OCI-LY3 (cell line): Measurements from ENCODE around the gene IFNA21.
"Not testable (repeated sequence)": the region's sequence is repeated elsewhere in the genome, so short reads cannot be mapped to it uniquely, and the experiment has no call there.

Experiments used
- H2AFZ ChIP-seq: fragments of 200-600, 300-600 bp; shearing (Covaris generic); 2 replicates; pipeline ENCODE4 v1.6.0; 2014; ENCODE audit warnings: antibody characterized with exemption, low read depth, low read length
- H3K27ac ChIP-seq: fragments of 200-600, 300-600 bp; sonication (generic); 2 replicates; pipeline ENCODE4 v1.5.1; 2014; ENCODE audit warnings: mild to moderate bottlenecking, low read length, moderate library complexity, mixed read lengths
- H3K27me3 ChIP-seq: fragments of 200-600, 300-600 bp; sonication (generic); 2 replicates; pipeline ENCODE4 v1.6.1; 2014; ENCODE audit warnings: low read depth, low read length, mixed read lengths
- H3K36me3 ChIP-seq: fragments of 200-600, 300-600 bp; sonication (generic); replicated peaks from 2 replicates; pipeline ENCODE3; 2014; ENCODE audit warnings: low read depth, low read length, mixed read lengths
- H3K4me1 ChIP-seq: fragments of 300-600, 200-600 bp; sonication (generic); 2 replicates; pipeline ENCODE4 v1.6.1; 2014; ENCODE audit warnings: low read length, mixed read lengths
- H3K4me2 ChIP-seq: fragments of 200-600, 300-600 bp; sonication (generic); 2 replicates; pipeline ENCODE4 v1.6.1; 2014; ENCODE audit warnings: low read length, mixed read lengths
- H3K4me3 ChIP-seq: fragments of 300-600, 200-600 bp; sonication (generic); 2 replicates; pipeline ENCODE4 v1.5.1; 2014; ENCODE audit warnings: antibody characterized with exemption, mild to moderate bottlenecking, low read length, moderate library complexity
- H3K79me2 ChIP-seq: fragments of 300-600, 200-600 bp; shearing (Covaris generic); 2 replicates; pipeline ENCODE4 v1.6.1; 2014; ENCODE audit warnings: mild to moderate bottlenecking, low read length, mixed read lengths
- H3K9ac ChIP-seq: fragments of 300-600, 200-600 bp; shearing (Covaris generic); 2 replicates; pipeline ENCODE4 v1.6.0; 2014; ENCODE audit warnings: mild to moderate bottlenecking, low read length, moderate library complexity
- H3K9me3 ChIP-seq: fragments of 200-600, 300-600 bp; shearing (Covaris generic); 2 replicates; pipeline ENCODE4 v1.6.1; 2014; ENCODE audit warnings: low read length, mixed read lengths; ENCODE audit not compliant: insufficient read depth
- H4K20me1 ChIP-seq: fragments of 200-600, 300-600 bp; sonication (generic); 2 replicates; pipeline ENCODE4 v1.6.1; 2016; ENCODE audit warnings: low read length, mixed read lengths; ENCODE audit not compliant: insufficient read depth
- EZH2phosphoT487 ChIP-seq: fragments of 200-600 bp; shearing (Covaris generic); IDR thresholded peaks from 2 replicates; pipeline ENCODE4 v1.6.1; 2018; ENCODE audit warnings: antibody characterized with exemption, mixed run types, low read depth
- TF ChIP-seq, protein P1 (sequence below): fragments of 200-600, 300-600 bp; sonication (generic); IDR thresholded peaks from 2 replicates; pipeline ENCODE4 v1.5.1; 2014; ENCODE audit warnings: antibody characterized with exemption, low read length, low read depth

IFNA21 gene

GRCh38 chr9:21182810-21183736 lies 16.6 kb upstream of the IFNA21 start:
- H3K4me2 ChIP-seq = peak overlapping the region; percentile 61

DNA sequence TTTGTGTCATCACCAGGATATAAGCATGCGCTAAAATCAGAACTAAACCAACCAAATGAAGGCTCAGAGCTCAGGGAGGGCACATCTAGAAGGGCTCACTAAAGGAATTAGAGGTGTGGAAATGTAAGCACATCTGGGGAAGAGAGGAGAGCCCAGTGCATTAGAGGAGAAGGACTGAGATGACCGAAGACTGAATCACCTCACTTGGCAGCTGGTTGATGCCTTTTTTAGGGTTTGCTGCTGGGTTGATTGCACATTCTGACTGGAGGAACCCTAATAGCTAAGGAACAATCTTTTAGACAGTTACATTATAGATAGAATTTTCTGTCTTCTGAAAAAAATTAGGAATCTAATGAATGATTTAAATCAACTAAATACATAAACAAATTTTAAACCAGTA lies 8.2 kb upstream of the IFNA21 start:
- Histone ChIP-seq H3K36me3 (no peaks in the 10 kb centered on the region), H3K27me3 (peaks cover 45% of the 10 kb centered on the region), H3K4me1 (no peaks in the 10 kb centered on the region), H3K27ac (no peak overlapping the region), H3K4me2 (no peak overlapping the region), H3K9ac (no peak overlapping the region), H2AFZ (no peak overlapping the region), H3K9me3 (no peaks in the 10 kb centered on the region), H3K79me2 (no peaks in the 10 kb centered on the region), H3K4me3 (no peak overlapping the region), H4K20me1 (no peaks in the 10 kb centered on the region)
- TF ChIP-seq, protein P1, sequence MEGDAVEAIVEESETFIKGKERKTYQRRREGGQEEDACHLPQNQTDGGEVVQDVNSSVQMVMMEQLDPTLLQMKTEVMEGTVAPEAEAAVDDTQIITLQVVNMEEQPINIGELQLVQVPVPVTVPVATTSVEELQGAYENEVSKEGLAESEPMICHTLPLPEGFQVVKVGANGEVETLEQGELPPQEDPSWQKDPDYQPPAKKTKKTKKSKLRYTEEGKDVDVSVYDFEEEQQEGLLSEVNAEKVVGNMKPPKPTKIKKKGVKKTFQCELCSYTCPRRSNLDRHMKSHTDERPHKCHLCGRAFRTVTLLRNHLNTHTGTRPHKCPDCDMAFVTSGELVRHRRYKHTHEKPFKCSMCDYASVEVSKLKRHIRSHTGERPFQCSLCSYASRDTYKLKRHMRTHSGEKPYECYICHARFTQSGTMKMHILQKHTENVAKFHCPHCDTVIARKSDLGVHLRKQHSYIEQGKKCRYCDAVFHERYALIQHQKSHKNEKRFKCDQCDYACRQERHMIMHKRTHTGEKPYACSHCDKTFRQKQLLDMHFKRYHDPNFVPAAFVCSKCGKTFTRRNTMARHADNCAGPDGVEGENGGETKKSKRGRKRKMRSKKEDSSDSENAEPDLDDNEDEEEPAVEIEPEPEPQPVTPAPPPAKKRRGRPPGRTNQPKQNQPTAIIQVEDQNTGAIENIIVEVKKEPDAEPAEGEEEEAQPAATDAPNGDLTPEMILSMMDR = no peak
- TF ChIP-seq EZH2phosphoT487 = no peak

More at GRCh38 chr9:21182810-21183736, 16.6 kb upstream of the IFNA21 start:
- peaks cover 19% of the 10 kb centered on the region for H3K4me1 ChIP-seq
- not testable (repeated sequence) for H3K9ac ChIP-seq, H3K36me3 ChIP-seq, H2AFZ ChIP-seq, H4K20me1 ChIP-seq, H3K27me3 ChIP-seq, H3K9me3 ChIP-seq, H3K79me2 ChIP-seq
- TF ChIP-seq, protein P1 = peak; percentile 78
- H3K4me3 ChIP-seq = peak overlapping the region; percentile 17; the same call in 1 of the 2 replicates
- H3K27ac ChIP-seq = peak overlapping the region; percentile 66

DNA sequence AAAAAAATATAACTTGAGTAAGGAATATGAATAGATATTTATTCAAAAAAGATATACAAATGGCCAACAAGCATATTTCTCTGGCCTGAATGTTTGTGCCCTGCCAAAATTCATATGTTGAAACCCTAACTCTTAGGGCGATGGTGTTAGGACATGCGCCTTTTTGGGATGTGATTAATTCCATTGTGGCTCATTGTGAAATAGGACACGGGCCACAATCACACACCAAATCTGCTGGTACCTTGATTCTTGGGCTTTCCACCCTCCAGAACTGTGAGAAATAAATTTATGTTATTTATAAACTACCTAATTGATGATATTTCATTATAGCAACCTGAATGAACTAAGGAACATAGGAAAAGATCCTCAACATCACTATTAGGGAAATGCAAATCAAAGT lies 5.7 kb upstream of the IFNA21 start:
- Histone ChIP-seq H3K9ac (no peak overlapping the region), H3K79me2 (no peaks in the 10 kb centered on the region), H3K27ac (no peak overlapping the region), H4K20me1 (no peaks in the 10 kb centered on the region), H2AFZ (no peak overlapping the region), H3K27me3 (peaks cover 33% of the 10 kb centered on the region), H3K4me1 (no peaks in the 10 kb centered on the region), H3K9me3 (no peaks in the 10 kb centered on the region), H3K4me3 (no peak overlapping the region), H3K36me3 (no peaks in the 10 kb centered on the region), H3K4me2 (no peak overlapping the region)
- no peak for TF ChIP-seq EZH2phosphoT487
- TF ChIP-seq, protein P1 = no peak

- Histone ChIP-seq H3K27me3 (peaks cover 27% of the 10 kb centered on the region), H4K20me1 (no peaks in the 10 kb centered on the region), H2AFZ (no peak overlapping the region), H3K9ac (no peak overlapping the region), H3K79me2 (no peaks in the 10 kb centered on the region), H3K4me3 (no peak overlapping the region), H3K4me2 (no peak overlapping the region), H3K9me3 (no peaks in the 10 kb centered on the region), H3K27ac (no peak overlapping the region), H3K36me3 (no peaks in the 10 kb centered on the region), H3K4me1 (no peaks in the 10 kb centered on the region)
- TF ChIP-seq, protein P1 = no peak
- TF ChIP-seq EZH2phosphoT487 = no peak
Measured at GRCh38 chr9:21171351-21171750, 4.9 kb upstream of the IFNA21 start.
